Upper lobe of left lung (tissue), 6 donors: Measurements from ENCODE around the gene STARD10. TPM values are rescaled to one million over a fixed set of nuclear protein-coding genes. Genes with fewer than 3 reads are reported as not detected.
A peak's percentile ranks its signal among the peaks of the same experiment; 100 is the strongest.

ENCODE experiments used
- ATAC-seq, 2 donors: fragments of 200-7000 bp; cut with Tn5 transposase; one replicate each; pipeline ENCODE4 v1.9.1; 2022; ENCODE audit warnings: mild to moderate bottlenecking in 2 of 2, moderate library complexity in 2 of 2; ENCODE audit not compliant: low FRiP score in 2 of 2
- DNase-seq, 2 donors: peaks; one replicate each; pipeline ENCODE4 v3.0.0-alpha.2; 2019 to 2020
- H3K27ac ChIP-seq, 4 donors: fragments of 200-600 bp; sonication (generic); one replicate each; pipeline ENCODE4 v1.5.1; 2016 to 2019
- H3K27me3 ChIP-seq, 4 donors: fragments of 200-600 bp; sonication (generic); one replicate each; pipeline ENCODE4 v1.5.1; 2017 to 2019
- H3K36me3 ChIP-seq, 4 donors: fragments of 200-600 bp; sonication (generic); one replicate each; pipeline ENCODE4 v1.5.1; 2016 to 2019
- H3K4me1 ChIP-seq, 4 donors: fragments of 200-600 bp; sonication (generic); one replicate each; pipeline ENCODE4 v1.5.1; 2018 to 2019
- H3K4me3 ChIP-seq, 4 donors: fragments of 200-600 bp; sonication (generic); one replicate each; pipeline ENCODE4 v1.5.1; 2017 to 2019; ENCODE audit warnings: mild to moderate bottlenecking in 2 of 4, moderate library complexity in 1 of 4
- H3K9me3 ChIP-seq, 4 donors: fragments of 200-600 bp; sonication (generic); one replicate each; pipeline ENCODE4 v1.5.1; 2018 to 2019
- EP300 ChIP-seq, 4 donors: sonication (generic); formaldehyde crosslinking; IDR thresholded peaks; one replicate each; pipeline ENCODE4 v1.5.1; 2017; ENCODE audit warnings: antibody characterized with exemption in 4 of 4, control low read depth in 2 of 4
- POLR2A ChIP-seq, 4 donors: fragments of 450-650 bp; IDR thresholded peaks; one replicate each; pipeline ENCODE4 v1.5.1; 2016 to 2017; ENCODE audit warnings: antibody characterized with exemption in 4 of 4, mild to moderate bottlenecking in 2 of 4
- POLR2AphosphoS5 ChIP-seq, 2 donors: sonication (generic); formaldehyde crosslinking; IDR thresholded peaks; one replicate each; pipeline ENCODE4 v1.5.1; 2017; ENCODE audit warnings: antibody characterized with exemption in 2 of 2
- WGBS, 2 donors: methylation state at CpG; one replicate each; pipeline ENCODE4 v1.1.5; 2017 to 2018; 5-methylcytosine and 5-hydroxymethylcytosine counted together
- total RNA-seq, 6 donors: library from RNA; depleted of rRNA in 4 of 6; stranded (reverse); fragments of >200 nt in 4 of 6; gene quantifications; one replicate each; pipeline versions ENCODE4 v1.1.0 to v1.2.1, GENCODE V29; 2016 to 2021
- TF ChIP-seq, protein P1 (sequence below), 6 experiments: fragments of 450-650 bp in 4 of 6; fragments of 200-600 bp in 2 of 6; sonication (generic) in 2 of 6; IDR thresholded peaks; one replicate each; pipeline ENCODE4 v1.5.1; 2016 to 2019; ENCODE audit warnings: antibody characterized with exemption in 6 of 6
- donor health status: DM: no; HTN: no; CAD: no; lungs with moderate emphysema.
- donor health status: DM: no; HTN: yes; CAD: no; lungs with severe emphysema.

Gene STARD10
- total RNA-seq, 6 donors from 2014 or later: 93.2 to 227 (median 151) TPM

DNA sequence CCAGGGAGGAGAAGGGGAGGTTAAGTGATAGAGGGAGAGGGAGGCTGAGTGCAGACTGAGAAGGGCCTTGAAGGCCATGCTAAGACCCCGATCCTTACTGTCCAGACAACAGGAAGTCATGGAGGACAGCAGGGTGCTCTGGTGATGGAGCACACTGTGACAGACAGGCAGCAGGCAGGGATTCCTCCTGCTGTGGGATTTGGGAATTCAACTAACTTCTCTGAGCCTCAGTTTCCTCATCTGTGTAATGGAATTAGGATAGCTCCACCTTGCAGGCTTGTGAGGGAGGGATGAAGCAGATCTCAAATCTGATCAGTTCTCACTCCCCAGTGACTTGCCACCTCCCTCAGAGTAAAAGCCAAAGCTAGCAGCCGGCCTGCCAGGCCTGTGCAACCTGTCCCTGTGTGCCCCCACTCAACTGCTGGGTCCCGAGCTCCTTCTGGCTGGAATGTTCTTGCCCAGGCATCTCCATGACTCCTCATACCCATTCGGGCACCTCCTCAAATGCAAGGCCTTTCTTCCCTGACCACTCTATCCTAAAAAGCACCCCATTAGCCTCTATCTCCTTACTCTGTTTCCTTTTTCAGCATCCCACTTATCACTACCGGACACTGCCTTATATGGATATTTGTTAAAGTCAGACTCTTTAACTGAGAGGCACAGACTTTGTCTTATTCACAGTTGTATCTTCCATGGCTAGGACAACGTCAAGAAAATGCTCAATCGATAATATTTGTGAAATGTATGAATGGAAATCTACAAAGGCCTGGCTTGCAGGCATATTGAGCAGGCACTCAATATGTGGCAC is 51.1 kb downstream of the STARD10 start:
- Histone ChIP-seq H3K36me3 (no peaks in the 10 kb centered on the region), H3K9me3 (no peaks in the 10 kb centered on the region), H3K27me3 (no peaks in the 10 kb centered on the region), H3K27ac (peak overlapping the region; percentile 81 to 93 (median 89)), H3K4me3 (no peak overlapping the region), H3K4me1 (peaks cover 50 to 96% (median 86%) of the 10 kb centered on the region in 4 donors)
- DNase-seq (no peak), ATAC-seq (no peak)
- TF ChIP-seq POLR2AphosphoS5 (IDR thresholded peaks at IDR 0.05) (no peak), EP300 (IDR thresholded peaks at IDR 0.05) (no peak), POLR2A (IDR thresholded peaks at IDR 0.05) (no peak)
- TF ChIP-seq, protein P1, sequence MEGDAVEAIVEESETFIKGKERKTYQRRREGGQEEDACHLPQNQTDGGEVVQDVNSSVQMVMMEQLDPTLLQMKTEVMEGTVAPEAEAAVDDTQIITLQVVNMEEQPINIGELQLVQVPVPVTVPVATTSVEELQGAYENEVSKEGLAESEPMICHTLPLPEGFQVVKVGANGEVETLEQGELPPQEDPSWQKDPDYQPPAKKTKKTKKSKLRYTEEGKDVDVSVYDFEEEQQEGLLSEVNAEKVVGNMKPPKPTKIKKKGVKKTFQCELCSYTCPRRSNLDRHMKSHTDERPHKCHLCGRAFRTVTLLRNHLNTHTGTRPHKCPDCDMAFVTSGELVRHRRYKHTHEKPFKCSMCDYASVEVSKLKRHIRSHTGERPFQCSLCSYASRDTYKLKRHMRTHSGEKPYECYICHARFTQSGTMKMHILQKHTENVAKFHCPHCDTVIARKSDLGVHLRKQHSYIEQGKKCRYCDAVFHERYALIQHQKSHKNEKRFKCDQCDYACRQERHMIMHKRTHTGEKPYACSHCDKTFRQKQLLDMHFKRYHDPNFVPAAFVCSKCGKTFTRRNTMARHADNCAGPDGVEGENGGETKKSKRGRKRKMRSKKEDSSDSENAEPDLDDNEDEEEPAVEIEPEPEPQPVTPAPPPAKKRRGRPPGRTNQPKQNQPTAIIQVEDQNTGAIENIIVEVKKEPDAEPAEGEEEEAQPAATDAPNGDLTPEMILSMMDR (IDR thresholded peaks at IDR 0.05): no peak
- 74 to 78% methylated on average over 7 of the region's 7 CpGs for WGBS, 2 donors

DNA sequence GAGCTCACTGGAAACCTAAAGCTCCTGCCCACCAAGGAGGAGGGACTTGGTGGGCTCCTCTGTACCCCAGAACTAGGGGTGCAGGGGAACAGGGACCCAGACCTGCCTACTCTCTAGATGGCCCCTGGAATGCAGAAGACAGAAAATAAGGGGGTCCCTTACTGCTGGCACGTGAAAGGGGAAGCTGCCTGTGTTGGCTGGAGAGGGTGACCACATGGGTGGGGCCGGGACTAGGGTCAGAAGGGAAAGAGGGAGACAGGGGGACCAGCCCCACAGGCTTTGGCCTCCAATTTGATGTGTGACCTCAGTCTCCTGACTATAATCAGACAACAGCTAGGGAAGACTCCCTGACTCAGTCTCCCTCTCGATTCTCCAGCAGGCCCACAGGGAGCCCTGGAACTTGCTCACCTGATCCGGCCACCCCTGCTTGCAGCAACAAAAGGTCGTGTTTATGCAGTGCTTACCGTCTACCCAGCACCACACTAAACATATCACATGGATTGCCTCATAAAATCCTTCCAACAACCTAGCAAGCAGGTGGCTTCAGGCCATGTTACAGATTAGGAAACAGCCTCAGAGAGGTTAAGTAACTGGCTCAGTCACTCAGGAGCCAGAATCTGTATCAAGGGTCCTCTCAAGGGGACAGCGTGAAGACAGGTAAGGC is 51.9 kb downstream of the STARD10 start:
- Histone ChIP-seq H3K4me3 (no peak overlapping the region), H3K4me1 (peaks cover 58 to 96% (median 89%) of the 10 kb centered on the region in 4 donors), H3K27ac (peak overlapping the region; percentile 81 to 93 (median 89)), H3K36me3 (no peaks in the 10 kb centered on the region), H3K9me3 (no peaks in the 10 kb centered on the region), H3K27me3 (no peaks in the 10 kb centered on the region)
- TF ChIP-seq, protein P1 (IDR thresholded peaks at IDR 0.05): no peak
- TF ChIP-seq EP300 (IDR thresholded peaks at IDR 0.05) (no peak), POLR2A (IDR thresholded peaks at IDR 0.05) (no peak), POLR2AphosphoS5 (IDR thresholded peaks at IDR 0.05) (no peak)
- 54 to 57% methylated on average over 7 of the region's 7 CpGs for WGBS, 2 donors
- DNase-seq: peak in 1 of 2 donors; percentile 64
- no peak for ATAC-seq

GRCh38 chr11:72741429-72741833 is 52.4 kb downstream of the STARD10 start:
- peak in 1 of 2 donors; percentile 83 for DNase-seq
- Histone ChIP-seq H3K4me1 (peaks cover 63 to 95% (median 90%) of the 10 kb centered on the region in 4 donors), H3K27me3 (no peaks in the 10 kb centered on the region), H3K4me3 (no peak overlapping the region), H3K36me3 (no peaks in the 10 kb centered on the region), H3K27ac (peak overlapping the region; percentile 81 to 93 (median 89)), H3K9me3 (no peaks in the 10 kb centered on the region)
- 52 to 58% methylated on average over 6 to 8 of the region's 8 CpGs for WGBS, 2 donors
- TF ChIP-seq EP300 (IDR thresholded peaks at IDR 0.05) (no peak), POLR2AphosphoS5 (IDR thresholded peaks at IDR 0.05) (peak in 1 of 2 donors; percentile 51), POLR2A (IDR thresholded peaks at IDR 0.05) (peak in 1 of 4 donors; percentile 31)
- TF ChIP-seq, protein P1 (IDR thresholded peaks at IDR 0.05): peak in 3 of 6 experiments; percentile 7 to 31 (median 12)
- ATAC-seq: peak in 1 of 2 donors; percentile 42

DNA sequence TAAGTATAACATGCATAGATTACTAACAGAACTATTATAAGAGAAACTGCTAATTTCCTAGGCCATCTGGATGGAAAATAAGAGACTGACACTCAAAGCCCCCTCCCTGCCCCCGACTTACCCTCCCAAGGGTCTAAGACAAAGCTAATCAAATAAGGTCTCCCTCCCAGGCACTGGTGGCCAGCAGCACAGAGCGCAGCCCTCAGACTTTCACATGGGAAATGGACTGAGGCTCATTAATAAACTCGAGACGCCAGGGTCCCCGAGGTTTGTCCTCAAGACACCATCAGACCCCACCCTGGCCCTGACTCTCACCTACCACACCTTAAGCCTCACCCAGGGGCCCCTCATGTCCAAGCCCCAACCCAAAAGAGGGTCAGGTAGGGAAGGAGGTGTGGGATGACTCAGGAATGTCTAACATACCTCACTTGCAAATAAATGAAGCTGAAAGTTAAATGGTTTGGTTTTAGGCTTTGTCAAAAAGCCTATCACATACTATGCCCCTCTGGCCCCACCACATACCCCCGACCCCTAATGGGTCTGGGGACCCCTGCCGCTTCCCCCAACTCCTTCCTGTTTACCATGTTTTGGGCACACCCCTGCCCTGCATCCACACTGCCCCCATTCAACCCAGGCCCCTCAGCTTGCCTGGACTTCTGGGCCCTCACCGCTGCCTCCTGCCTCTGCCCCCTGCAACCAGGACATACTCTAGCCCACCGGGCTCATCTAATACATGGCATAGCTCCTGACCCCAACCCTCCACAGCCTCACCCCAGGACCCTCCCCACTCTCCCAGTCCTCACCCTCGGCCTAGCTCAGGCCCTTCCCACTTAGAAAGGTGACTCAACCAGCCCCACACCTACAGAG is 53.1 kb downstream of the STARD10 start:
- TF ChIP-seq POLR2AphosphoS5 (IDR thresholded peaks at IDR 0.05): no peak
- Histone ChIP-seq H3K36me3 (no peaks in the 10 kb centered on the region), H3K4me3 (no peak overlapping the region), H3K9me3 (no peaks in the 10 kb centered on the region), H3K4me1 (peaks cover 67 to 95% (median 92%) of the 10 kb centered on the region in 4 donors), H3K27me3 (no peaks in the 10 kb centered on the region), H3K27ac (peak overlapping the region; percentile 81 to 93 (median 89))
- no peak for ATAC-seq
- 56 to 62% methylated on average over 7 to 10 of the region's 10 CpGs for WGBS, 2 donors
- DNase-seq: peak in 1 of 2 donors; percentile 20
